Activated CD4-positive, alpha-beta memory T cell treated with anti-CD3 and anti-CD28 coated beads, Interleukin-2, amount 10 ng/mL, durations not matched to agents 7 days and 5 days (primary cell): ENCODE results near the gene TRPC4. TPM values are rescaled to one million over a fixed set of nuclear protein-coding genes. Genes with fewer than 3 reads are reported as not detected.

Experiments
- CTCF ChIA-PET: fragments of 350-600 bp; sonication (Branson Sonifier 250); formaldehyde crosslinking; loops from one replicate; lab custom pipeline; 2021; ENCODE audit warnings: antibody characterized with exemption, inconsistent platforms; lab: Charles Lee
- POLR2A ChIA-PET: fragments of 350-600 bp; sonication (Branson Sonifier 250); formaldehyde crosslinking; loops from one replicate; lab custom pipeline; 2021; ENCODE audit warnings: antibody characterized with exemption; lab: Charles Lee
- DNase-seq: peaks from one replicate; pipeline ENCODE4 v3.0.0-alpha.2; 2020
- H3K27ac Mint-ChIP-seq: one replicate; pipeline ENCODE4 v1.8.0; 2021; ENCODE audit warnings: mild to moderate bottlenecking, mixed read lengths
- H3K27me3 Mint-ChIP-seq: one replicate; pipeline ENCODE4 v1.8.0; 2021; ENCODE audit warnings: mixed read lengths
- H3K36me3 Mint-ChIP-seq: one replicate; pipeline ENCODE4 v1.8.0; 2021; ENCODE audit warnings: low read depth, mixed read lengths
- H3K4me1 Mint-ChIP-seq: one replicate; pipeline ENCODE4 v1.8.0; 2021; ENCODE audit warnings: mixed read lengths
- H3K4me3 Mint-ChIP-seq: one replicate; pipeline ENCODE4 v1.8.0; 2021; ENCODE audit warnings: mild to moderate bottlenecking, mixed read lengths
- H3K9me3 Mint-ChIP-seq: one replicate; pipeline ENCODE4 v1.8.0; 2021; ENCODE audit warnings: mixed read lengths
- total RNA-seq, 2 experiments: library from RNA; stranded (reverse); gene quantifications; one replicate each; pipeline ENCODE4 v1.2.3, GENCODE V29; 2021

The TRPC4 gene
- total RNA-seq, result not detected

DNA sequence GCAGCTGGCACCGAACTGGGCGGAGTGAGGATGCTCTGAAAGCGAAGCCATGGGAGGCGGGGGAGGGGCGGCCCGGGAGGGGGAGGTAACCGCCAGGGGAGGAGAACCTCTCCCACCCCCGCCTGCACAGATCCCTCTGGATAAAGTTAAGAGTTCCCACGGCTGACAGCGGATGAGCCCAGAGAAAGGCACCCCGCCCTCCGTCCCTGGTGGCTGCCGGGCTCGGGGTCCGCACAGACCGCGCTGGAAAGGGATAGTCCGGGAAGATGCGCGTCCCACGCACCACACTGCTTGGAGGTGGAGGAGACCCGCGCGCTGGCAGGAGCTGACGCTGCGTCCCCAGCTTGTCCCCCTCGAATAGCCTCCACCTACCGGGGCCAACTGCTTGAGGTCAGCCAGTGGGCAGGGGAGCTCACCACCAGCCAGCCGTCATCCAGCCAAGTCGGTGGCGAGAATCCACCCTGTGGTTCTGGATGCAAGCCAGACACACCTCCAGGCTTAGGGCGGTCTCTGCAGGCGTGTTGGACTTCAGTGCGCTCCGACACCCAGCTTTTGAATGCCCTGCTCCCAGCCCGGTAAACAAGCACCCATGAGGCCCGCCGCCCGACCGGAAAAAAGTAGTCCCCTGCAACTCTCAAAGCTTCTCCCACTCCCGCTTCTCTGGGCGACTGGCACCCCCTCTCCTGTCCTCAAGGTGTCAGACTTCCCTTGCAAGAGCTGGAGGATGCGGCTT lies at the start of gene TRPC4:
Gene TRPC4 (minus strand): TSS at position 17 of the 733 bp plus-strand sequence. CDS start 86,439 bp downstream, outside the sequence.
- POLR2A ChIA-PET, result no interaction called here

DNA sequence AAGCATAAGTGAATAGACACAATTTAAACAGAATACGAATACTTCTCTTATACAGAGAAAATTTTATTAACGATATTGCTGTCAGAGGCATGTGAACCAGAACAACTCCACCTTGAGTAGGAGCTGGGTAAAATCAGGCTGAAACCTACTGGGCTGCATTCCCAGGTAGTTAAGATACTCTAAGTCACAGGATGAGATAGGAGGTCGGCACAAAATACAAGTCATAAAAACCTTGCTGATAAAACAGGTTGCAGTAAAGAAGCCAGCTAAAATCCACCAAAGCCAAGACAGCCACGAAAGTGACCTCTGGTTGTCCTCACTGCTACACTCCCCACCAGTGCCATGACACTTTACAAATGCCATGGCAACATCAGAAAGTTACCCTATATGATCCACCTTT lies 49.2 kb upstream of the TRPC4 start:
- ChIA-PET POLR2A (no interaction called here), CTCF (no interaction called here)
- H3K27me3 Mint-ChIP-seq, result no peaks in the 10 kb centered on the region
- H3K27ac Mint-ChIP-seq, result no peak overlapping the region
- DNase-seq, result no peak
- no peaks in the 10 kb centered on the region for H3K36me3 Mint-ChIP-seq
- no peaks in the 10 kb centered on the region for H3K9me3 Mint-ChIP-seq
- no peak overlapping the region for H3K4me3 Mint-ChIP-seq
- H3K4me1 Mint-ChIP-seq, result no peaks in the 10 kb centered on the region

More for the DNA sequence above, at the start of gene TRPC4:
- peaks cover 25% of the 10 kb centered on the region for H3K27me3 Mint-ChIP-seq
- CTCF ChIA-PET, result no interaction called here
- peaks cover 3% of the 10 kb centered on the region for H3K9me3 Mint-ChIP-seq
- H3K27ac Mint-ChIP-seq, result no peak within 1 kb of the TSS
- no peaks in the 10 kb centered on the region for H3K36me3 Mint-ChIP-seq
- DNase-seq, result no peak
- H3K4me1 Mint-ChIP-seq, result peaks cover 5% of the 10 kb centered on the region
- H3K4me3 Mint-ChIP-seq, result no peak within 1 kb of the TSS

DNA sequence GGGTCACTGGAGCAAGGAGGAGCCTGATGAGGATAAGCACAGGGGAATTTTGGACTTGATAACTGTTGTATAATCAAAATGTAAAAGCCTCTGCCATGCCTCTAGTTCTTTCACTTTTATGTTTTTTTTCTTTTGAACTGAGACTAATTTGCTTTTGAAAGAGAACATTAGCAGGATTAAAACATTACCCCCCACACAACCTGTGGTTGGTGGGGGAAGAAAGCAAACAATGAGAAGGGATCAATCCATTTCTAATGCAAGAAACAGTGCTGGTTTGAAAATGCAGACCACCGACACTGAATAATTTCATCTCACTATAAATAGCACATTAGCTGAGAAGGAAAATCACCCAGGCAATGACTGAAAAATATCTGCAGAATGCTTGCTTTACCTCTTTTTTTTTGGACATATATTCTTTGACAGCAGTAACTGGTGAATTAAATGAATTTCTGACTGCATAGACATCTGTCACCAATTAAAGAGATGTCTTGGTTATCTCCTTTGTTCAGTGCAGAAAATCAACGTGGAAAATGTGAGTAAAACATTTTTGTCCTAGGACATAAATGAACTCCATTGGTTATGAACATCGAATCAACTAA lies 48.6 kb upstream of the TRPC4 start:
- POLR2A ChIA-PET, result no interaction called here
- Mint-ChIP-seq H3K27me3 (no peaks in the 10 kb centered on the region), H3K4me3 (no peak overlapping the region), H3K27ac (no peak overlapping the region), H3K4me1 (no peaks in the 10 kb centered on the region), H3K9me3 (no peaks in the 10 kb centered on the region), H3K36me3 (no peaks in the 10 kb centered on the region)
- DNase-seq, result no peak
- CTCF ChIA-PET, result no interaction called here

DNA sequence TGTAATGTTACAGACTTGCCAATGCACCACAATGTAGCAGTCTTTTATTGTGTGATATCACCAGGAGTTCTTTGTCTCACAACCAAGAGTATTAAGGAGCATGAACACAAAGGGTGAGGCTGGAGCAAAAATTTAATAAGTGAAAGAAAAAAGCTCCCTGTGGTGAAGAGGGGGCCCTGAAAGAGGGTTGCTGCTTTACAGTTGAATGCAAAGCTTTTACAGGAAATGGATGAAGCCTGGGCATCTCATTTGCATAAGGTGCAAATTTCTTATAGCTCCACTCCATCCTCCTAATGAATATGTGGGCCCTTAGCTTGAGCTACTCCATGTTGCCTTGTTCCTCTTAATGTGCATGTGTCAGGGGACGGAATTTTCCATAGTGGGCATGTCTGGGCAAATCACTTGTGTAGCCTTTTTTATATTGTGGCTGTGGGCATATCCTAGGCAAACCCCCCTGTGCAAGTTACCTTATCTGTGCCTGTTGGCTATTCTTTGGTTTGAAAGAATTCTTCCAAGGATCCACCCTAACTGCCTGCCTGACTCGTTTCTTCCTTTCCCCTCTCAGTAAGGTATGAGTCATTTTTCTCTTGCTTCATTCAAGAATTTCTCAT lies 45.3 kb upstream of the TRPC4 start:
- POLR2A ChIA-PET, result no interaction called here
- no peaks in the 10 kb centered on the region for H3K36me3 Mint-ChIP-seq
- CTCF ChIA-PET, result no interaction called here
- DNase-seq, result no peak
- no peaks in the 10 kb centered on the region for H3K4me1 Mint-ChIP-seq
- H3K9me3 Mint-ChIP-seq, result no peaks in the 10 kb centered on the region
- no peaks in the 10 kb centered on the region for H3K27me3 Mint-ChIP-seq
- no peak overlapping the region for H3K27ac Mint-ChIP-seq
- no peak overlapping the region for H3K4me3 Mint-ChIP-seq

DNA sequence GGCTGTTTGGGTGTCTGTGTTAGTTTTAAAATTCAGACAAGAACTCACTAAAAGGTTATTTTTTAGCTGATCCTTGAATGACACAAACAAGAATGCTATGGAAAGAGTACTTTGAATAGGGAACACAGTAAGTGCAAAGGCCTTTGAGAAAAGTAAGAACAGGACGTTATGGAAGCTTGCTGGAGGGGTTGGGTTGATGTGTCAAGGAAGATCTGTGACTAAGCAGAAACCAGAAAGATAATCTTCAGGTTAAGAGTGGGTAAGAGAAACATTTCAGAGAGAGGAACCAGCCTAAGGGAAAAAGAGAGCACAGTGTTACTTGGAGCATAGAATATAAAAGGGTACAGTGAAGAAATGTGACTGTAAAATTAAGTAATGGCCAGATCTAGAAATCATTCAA lies 41.2 kb upstream of the TRPC4 start:
- Mint-ChIP-seq H3K9me3 (no peaks in the 10 kb centered on the region), H3K4me1 (no peaks in the 10 kb centered on the region), H3K27ac (no peak overlapping the region), H3K27me3 (no peaks in the 10 kb centered on the region), H3K4me3 (no peak overlapping the region), H3K36me3 (no peaks in the 10 kb centered on the region)
- POLR2A ChIA-PET, result no interaction called here
- no peak for DNase-seq
- CTCF ChIA-PET, result no interaction called here

DNA sequence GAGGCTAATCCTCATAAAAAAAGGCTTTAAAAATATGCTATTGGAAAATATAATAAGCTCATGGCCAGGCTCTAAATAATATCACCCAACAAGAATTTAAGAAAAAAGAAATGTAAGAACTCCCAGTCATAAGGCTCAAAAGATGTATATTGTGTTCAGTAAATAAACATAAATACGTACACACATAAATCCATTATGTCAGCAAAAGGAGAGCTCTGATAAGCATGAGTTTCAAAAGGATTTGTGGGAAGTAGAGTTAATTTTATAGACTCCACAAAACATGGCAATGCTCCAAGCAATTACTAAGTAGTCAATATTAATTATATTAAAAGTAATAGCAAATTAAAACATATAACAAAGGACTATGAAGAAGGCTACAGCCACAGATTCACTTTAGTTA lies 37.3 kb upstream of the TRPC4 start:
- Mint-ChIP-seq H3K27me3 (no peaks in the 10 kb centered on the region), H3K36me3 (no peaks in the 10 kb centered on the region), H3K9me3 (peaks cover 3% of the 10 kb centered on the region), H3K4me1 (no peaks in the 10 kb centered on the region), H3K27ac (no peak overlapping the region), H3K4me3 (no peak overlapping the region)
- ChIA-PET CTCF (no interaction called here), POLR2A (no interaction called here)
- no peak for DNase-seq

DNA sequence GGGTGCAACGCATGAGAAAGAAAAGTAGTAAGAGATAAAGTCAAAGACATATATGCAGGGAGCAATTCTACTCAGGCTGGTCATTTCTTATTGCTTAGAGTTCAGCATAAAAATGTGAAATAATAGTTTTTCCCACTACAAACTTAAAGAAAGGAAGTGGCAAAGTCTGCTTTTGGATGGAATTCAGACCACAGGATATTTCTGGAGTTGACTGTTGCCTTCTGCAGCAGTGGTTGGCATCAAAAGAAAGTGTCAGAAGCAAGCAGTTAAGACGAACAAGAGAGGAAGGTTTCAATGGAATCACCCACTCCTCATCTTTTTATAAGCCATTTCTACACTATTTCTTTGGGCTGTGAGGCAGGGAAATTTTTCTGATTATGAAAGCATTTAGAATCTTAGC lies 36.2 kb upstream of the TRPC4 start:
- no peak overlapping the region for H3K27ac Mint-ChIP-seq
- CTCF ChIA-PET, result no interaction called here
- H3K27me3 Mint-ChIP-seq, result no peaks in the 10 kb centered on the region
- POLR2A ChIA-PET, result no interaction called here
- no peak overlapping the region for H3K4me3 Mint-ChIP-seq
- peaks cover 4% of the 10 kb centered on the region for H3K9me3 Mint-ChIP-seq
- no peaks in the 10 kb centered on the region for H3K4me1 Mint-ChIP-seq
- no peak for DNase-seq
- H3K36me3 Mint-ChIP-seq, result no peaks in the 10 kb centered on the region

DNA sequence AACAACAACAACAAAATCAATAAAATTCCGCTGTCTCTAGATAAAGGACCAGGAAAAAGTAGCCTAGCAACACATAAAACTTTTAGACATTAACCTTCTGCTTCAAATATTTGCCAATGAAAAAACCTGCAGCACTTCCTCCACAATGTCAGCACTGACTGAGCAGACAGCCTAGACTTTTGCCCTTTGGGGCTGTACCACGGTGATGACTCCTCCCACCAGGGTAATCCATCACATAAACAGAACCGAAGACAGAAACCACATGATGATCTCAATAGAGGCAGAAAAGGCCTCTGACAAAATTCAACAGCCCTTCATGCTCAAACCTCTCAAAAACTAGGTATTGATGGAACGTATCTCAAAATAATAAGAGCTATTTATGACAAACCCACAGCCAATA lies 30.2 kb upstream of the TRPC4 start:
- Mint-ChIP-seq H3K27ac (no peak overlapping the region), H3K9me3 (peaks cover 8% of the 10 kb centered on the region), H3K4me3 (no peak overlapping the region), H3K27me3 (no peaks in the 10 kb centered on the region), H3K36me3 (no peaks in the 10 kb centered on the region), H3K4me1 (no peaks in the 10 kb centered on the region)
- no peak for DNase-seq
- POLR2A ChIA-PET, result no interaction called here
- CTCF ChIA-PET, result no interaction called here

DNA sequence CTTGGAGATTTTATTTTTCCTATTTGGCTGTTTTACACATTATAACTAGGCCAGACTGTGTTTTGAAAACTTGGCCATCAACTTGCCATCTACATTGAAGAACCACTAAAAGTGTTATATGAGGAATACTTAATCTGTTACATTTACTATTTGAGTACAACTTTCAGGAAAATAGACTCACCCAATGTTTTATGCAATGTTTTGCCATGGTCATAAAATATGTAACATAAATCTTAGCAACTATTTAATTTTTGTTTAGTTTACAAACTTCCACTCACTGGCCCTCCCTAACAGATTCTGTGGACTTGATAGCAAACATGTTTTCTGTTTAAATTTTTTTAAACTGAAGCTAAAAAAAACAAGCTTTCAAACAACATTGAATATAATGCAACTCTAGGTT lies 23.7 kb upstream of the TRPC4 start:
- ChIA-PET CTCF (no interaction called here), POLR2A (no interaction called here)
- H3K36me3 Mint-ChIP-seq, result no peaks in the 10 kb centered on the region

DNA sequence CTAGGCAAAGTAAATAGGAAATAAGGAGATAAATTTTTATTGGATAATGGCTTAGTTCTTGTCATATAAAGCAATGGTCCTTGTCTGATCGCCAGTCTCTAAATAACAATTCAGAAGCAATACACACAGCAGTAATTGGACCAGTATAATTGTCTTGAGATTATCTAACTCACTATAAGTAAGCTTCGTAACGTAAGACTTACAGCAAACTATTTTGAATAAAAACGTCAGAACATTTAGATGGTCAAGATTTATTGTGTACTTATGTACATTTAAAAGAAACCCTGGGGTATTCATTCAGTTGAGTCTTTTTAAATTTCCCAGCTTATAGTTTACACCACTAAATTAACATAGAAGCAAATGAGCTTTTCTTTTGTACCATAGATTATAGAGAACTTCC lies 20.2 kb upstream of the TRPC4 start:
- ChIA-PET POLR2A (no interaction called here), CTCF (no interaction called here)
- no peaks in the 10 kb centered on the region for H3K4me1 Mint-ChIP-seq

More for the DNA sequence above, 23.7 kb upstream of the TRPC4 start:
- no peaks in the 10 kb centered on the region for H3K9me3 Mint-ChIP-seq
- H3K4me1 Mint-ChIP-seq, result no peaks in the 10 kb centered on the region
- no peak for DNase-seq
- no peak overlapping the region for H3K27ac Mint-ChIP-seq
- H3K27me3 Mint-ChIP-seq, result no peaks in the 10 kb centered on the region
- no peak overlapping the region for H3K4me3 Mint-ChIP-seq

DNA sequence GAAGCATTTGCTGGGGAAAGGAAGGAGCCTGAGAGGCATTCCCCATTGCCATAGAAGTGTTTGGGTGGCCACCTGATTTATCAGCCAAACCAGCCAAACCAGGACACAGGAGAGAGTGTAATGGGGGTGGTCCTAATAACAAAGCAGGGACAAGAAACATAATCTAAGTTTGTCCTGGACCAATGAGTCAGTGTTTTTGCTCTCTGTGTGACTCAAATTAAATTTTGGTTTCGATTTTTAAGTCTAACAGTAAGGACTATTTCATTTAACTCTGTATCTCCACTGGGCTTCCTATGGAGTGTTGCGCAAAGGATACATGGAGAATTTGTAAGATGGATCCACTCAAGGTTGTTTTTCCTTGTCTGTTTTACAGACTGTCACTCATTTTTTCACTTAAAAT lies 19.5 kb upstream of the TRPC4 start:
- Mint-ChIP-seq H3K9me3 (no peaks in the 10 kb centered on the region), H3K4me1 (no peaks in the 10 kb centered on the region), H3K27me3 (no peaks in the 10 kb centered on the region), H3K27ac (no peak overlapping the region), H3K4me3 (no peak overlapping the region), H3K36me3 (no peaks in the 10 kb centered on the region)
- ChIA-PET CTCF (no interaction called here), POLR2A (no interaction called here)
- no peak for DNase-seq

More for the DNA sequence above, 20.2 kb upstream of the TRPC4 start:
- H3K36me3 Mint-ChIP-seq, result no peaks in the 10 kb centered on the region
- DNase-seq, result no peak
- H3K9me3 Mint-ChIP-seq, result no peaks in the 10 kb centered on the region
- H3K27me3 Mint-ChIP-seq, result no peaks in the 10 kb centered on the region
- no peak overlapping the region for H3K27ac Mint-ChIP-seq
- H3K4me3 Mint-ChIP-seq, result no peak overlapping the region

DNA sequence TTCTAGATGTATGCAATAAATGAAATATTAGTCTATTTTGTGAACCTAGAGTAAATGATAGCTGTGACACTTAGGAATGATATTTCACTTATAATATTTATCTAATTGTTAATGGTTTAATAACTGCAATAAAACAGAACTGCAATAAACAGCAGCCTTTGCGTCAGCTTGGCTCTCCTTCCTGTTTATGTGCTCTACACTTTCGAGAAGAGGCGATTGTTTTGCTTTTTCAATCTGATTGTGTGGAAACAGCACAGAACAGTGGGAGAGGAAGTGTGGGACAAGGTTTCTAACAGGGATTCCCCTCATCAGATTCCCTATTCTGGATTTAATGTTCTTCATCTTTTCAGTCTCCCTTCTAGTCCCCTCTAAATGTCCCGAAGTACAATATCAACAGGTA lies 17.3 kb upstream of the TRPC4 start:
- Mint-ChIP-seq H3K4me3 (no peak overlapping the region), H3K27me3 (no peaks in the 10 kb centered on the region), H3K9me3 (no peaks in the 10 kb centered on the region), H3K36me3 (no peaks in the 10 kb centered on the region), H3K27ac (no peak overlapping the region), H3K4me1 (no peaks in the 10 kb centered on the region)
- DNase-seq, result no peak
- POLR2A ChIA-PET, result no interaction called here
- CTCF ChIA-PET, result no interaction called here

DNA sequence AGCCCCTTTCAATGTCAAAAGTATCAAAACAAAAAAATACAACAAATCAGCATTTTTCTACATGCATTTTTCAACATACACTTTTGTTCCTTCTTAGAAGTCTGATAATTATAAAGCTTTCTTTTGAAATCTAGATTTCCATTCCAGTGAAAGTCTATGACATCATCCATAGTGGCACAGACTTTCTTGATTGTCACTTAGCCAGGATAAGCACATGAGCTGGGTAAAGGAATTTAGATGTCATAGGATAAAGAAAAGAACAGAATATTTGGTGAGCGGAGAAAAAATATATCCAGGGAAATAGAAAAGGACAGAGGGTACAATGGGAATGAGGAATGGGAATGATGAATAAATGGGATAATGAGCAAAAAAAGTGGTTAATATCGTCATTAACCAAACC lies 15.1 kb upstream of the TRPC4 start:
- CTCF ChIA-PET, result no interaction called here
- DNase-seq, result no peak
- H3K9me3 Mint-ChIP-seq, result no peaks in the 10 kb centered on the region
- no peaks in the 10 kb centered on the region for H3K4me1 Mint-ChIP-seq
- H3K27ac Mint-ChIP-seq, result no peak overlapping the region
- no peaks in the 10 kb centered on the region for H3K36me3 Mint-ChIP-seq
- no peak overlapping the region for H3K4me3 Mint-ChIP-seq
- POLR2A ChIA-PET, result no interaction called here
- H3K27me3 Mint-ChIP-seq, result no peaks in the 10 kb centered on the region

DNA sequence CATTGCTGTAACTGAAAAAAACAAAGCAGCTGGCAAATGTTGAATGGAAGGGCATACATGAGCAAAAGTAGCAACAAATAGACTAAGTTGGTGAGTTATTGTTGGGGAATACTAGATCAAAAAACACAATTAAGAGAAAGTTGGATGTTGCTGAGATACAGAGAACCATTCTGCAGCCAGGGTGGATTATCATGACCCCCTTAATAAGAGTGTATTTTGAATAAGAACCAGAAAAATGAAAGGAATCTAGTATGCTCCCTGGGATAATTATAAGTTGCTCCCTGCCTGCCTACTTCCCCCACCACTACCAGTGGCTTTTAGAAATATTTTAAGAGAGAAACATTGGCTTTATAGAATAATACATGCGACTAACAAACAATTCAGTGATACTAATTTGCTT lies 14.5 kb upstream of the TRPC4 start:
- no peak overlapping the region for H3K4me3 Mint-ChIP-seq
- no peaks in the 10 kb centered on the region for H3K36me3 Mint-ChIP-seq
- no peak for DNase-seq
- H3K27me3 Mint-ChIP-seq, result no peaks in the 10 kb centered on the region
- CTCF ChIA-PET, result no interaction called here
- POLR2A ChIA-PET, result no interaction called here
- H3K9me3 Mint-ChIP-seq, result no peaks in the 10 kb centered on the region
- no peak overlapping the region for H3K27ac Mint-ChIP-seq
- no peaks in the 10 kb centered on the region for H3K4me1 Mint-ChIP-seq
